Measurements from ENCODE around the gene FOXP2.
"Not testable (repeated sequence)": the region's sequence is repeated elsewhere in the genome, so short reads cannot be mapped to it uniquely, and the experiment has no call there.

FOXP2 gene

GRCh38 chr7:114606100-114606499 is 191.5 kb downstream of the FOXP2 start:
- no peak for DNase-seq

DNA sequence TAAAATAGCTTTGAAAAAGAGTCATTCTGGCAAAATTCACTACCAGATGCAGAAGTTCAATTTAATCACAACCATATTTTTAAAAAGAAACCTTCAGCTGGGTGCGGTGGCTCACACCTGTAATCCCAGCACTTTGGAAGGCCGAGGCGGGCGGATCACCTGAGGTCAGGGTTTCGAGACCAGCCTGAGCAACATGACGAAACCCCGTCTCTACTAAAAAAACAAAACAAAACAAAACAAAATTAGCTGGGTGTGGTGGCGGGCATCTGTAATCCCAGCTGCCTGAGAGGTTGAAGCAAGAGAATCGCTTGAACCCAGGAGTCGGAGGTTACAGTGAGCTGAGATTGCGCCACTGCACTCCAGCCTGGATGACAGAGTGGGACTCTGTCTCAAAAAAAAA is 194.2 kb downstream of the FOXP2 start:
- DNase-seq: not testable (repeated sequence)

DNA sequence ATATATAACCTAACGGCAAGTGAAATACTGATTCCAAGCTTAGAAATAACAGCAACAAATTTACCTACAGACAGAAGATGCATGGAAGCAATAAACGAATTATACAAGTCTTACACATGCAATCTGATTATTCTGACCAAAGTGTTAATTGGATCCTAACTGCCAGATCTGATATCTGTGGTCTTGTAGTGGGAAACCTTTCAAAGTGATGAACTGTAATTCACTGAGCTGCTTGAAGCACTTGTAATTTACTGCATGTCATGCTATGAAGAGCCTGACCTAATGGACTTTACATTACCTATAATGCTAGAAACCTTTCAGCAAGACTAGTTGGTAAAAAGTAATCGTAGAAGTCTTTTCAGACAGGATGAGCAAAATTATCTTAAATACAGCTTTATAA is 205.6 kb downstream of the FOXP2 start:
- no peak for DNase-seq

DNA sequence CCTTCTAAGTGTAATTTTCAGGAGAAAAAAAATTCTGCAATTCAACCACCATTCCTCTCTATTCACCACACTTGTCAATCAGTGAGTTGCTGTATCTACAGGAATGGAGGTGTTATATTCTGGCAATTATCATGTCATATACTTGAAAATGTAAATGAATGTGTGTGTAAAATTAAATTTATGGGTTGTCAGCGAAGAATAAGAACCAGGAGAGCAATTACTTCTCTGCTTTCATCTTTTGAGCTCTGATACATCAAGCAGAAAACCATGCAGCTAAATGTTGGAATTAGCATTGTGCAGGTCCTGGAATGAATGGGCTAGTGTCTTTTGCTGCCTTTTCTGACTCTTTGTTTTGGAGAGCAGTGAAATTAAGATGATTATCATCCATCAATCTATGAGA is 207.6 kb downstream of the FOXP2 start:
- no peak for DNase-seq

GRCh38 chr7:114623146-114623545 is 208.5 kb downstream of the FOXP2 start:
- DNase-seq: no peak

- DNase-seq: no peak
Observed at GRCh38 chr7:114627231-114627630, 212.6 kb downstream of the FOXP2 start.

DNA sequence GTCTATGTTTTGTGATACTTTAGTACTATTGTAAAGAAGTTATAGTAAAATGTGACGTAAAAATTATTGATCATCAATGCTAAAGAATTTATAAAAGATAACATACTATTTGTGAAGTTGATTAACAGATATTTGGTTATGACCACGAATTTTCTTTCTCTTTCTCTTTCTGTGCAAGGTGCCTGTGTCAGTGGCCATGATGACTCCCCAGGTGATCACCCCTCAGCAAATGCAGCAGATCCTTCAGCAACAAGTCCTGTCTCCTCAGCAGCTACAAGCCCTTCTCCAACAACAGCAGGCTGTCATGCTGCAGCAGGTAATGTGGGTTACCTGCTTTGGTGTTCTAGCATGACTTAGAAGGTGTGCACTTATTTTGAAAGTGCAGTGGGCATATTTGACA is 213.7 kb downstream of the FOXP2 start:
- no peak for DNase-seq

DNA sequence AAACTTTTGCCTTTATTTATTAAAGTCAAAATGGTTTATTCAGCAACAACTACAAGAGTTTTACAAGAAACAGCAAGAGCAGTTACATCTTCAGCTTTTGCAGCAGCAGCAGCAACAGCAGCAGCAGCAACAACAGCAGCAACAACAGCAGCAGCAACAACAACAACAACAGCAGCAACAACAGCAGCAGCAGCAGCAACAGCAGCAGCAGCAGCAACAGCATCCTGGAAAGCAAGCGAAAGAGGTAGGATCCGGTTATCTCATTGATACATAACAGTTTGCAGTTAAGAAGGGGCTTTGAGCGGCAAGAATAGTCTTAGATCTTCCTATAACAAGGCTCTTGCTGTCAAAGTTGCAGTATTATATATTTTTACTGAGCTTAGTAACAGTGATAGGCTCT is 215.1 kb downstream of the FOXP2 start:
- no peak for DNase-seq

- no peak for DNase-seq
Observed at GRCh38 chr7:114630201-114630990, 215.8 kb downstream of the FOXP2 start.

DNA sequence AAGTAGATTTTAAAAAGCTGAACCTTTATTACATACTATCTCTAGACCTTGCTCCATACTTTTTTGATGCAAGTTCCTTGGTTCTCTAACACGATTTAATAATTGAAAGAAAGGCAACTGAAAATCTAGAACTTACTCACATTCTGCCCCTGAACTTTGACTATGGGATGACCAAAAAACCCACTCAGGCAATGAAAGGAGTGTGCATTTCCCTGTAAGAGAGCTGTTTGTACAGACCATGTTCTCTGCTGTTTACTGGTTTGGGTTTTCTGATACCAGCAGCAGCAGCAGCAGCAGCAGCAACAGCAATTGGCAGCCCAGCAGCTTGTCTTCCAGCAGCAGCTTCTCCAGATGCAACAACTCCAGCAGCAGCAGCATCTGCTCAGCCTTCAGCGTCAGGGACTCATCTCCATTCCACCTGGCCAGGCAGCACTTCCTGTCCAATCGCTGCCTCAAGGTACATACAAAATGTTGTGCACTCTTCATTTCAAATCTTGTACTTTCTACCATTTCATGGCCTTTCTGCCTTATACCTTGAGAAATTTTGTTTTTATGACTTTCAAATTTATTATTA is 216.7 kb downstream of the FOXP2 start:
- no peak for DNase-seq

GRCh38 chr7:114639451-114639850 is 224.8 kb downstream of the FOXP2 start:
- no peak for DNase-seq

DNA sequence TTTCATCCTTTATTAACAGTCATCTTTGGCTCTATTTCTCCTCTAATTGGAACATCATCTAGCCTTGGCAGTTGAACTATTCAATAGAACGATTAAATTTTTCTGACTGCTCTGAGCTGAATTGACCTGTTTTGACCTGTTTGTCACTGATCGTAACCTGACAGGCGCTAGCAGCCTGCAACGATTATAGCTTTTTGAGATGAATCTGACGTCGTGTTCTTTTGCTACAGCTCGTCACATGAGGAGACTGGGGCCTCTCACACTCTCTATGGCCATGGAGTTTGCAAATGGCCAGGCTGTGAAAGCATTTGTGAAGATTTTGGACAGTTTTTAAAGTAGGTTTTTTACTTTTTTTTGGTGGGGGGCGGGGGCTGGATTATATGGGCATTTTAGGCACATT is 229.8 kb downstream of the FOXP2 start:
- no peak for DNase-seq

- no peak for DNase-seq
Observed at GRCh38 chr7:114645451-114645850, 230.8 kb downstream of the FOXP2 start.

DNA sequence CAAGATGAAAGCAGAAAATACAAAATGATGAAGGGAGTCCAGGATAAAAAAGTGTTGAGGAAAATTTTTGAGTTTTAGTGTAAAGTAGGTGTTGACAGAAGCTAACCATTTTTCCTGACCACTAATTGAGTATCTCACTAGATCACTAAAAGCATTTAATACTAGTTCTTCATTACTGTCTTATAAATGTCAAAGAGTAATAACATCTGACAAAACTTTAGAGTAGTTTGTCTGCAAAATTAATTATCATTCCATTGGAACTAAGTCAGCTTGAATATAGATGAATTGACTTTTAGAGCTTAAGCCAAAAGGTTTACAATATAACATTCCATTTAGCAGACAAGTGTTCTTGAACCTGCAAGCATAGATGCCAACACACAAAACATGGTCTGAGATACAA is 232.9 kb downstream of the FOXP2 start:
- DNase-seq: no peak

GRCh38 chr7:114648117-114648516 is 233.5 kb downstream of the FOXP2 start:
- DNase-seq: no peak

- no peak for DNase-seq
Observed at GRCh38 chr7:114648680-114649079, 234.1 kb downstream of the FOXP2 start.

DNA sequence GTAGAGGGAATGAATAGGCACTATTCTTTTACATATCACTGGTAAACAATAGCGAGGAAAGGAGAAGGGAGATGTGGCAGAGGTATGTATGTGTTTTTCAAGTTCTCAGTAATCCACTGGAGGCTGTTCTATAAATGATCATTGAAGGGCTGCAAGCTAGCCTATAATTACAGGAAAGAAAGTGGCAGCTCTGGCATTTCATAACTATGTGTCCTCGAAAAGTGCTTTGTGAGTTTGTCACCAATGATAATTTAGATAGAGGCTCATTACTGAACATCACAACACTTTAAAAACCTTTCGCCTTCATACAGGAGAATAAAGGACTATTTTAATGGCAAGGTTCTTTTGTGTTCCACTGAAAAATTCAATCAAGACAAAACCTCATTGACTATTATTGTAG is 235.1 kb downstream of the FOXP2 start:
- DNase-seq: no peak

DNA sequence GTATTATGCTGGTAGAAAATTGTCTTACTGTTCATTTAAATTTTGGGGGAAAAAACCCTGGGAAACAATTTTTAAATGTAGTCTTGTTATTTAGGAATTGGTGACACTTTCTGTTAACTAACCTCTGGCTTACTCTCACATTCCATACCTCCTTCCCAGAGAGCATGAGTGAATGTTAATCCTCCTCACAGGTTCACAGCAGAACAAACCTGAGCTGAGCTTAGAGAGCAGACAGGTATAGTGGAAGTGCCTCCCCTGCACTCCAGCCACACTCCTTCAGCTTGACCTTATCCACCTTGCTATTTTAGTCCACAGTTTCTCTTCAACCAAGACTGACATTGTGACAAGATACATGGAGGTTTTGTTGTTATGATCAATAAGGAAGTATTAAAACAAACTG is 235.9 kb downstream of the FOXP2 start:
- DNase-seq: no peak

DNA sequence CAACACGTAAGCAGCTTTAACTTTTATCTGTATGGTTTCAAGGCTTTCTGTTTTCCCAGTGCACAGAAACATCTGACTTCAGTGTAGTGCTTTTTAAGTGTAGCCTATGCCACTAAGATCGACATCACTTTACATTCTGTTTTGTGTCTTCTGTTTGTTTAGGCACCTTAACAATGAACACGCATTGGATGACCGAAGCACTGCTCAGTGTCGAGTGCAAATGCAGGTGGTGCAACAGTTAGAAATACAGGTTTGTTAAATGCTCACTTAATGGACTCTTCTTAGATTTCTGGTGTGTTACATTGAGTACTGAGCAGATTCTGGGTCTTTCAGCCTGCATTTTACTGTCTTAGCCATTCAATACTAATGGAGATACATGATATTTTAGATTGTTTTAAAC is 237.4 kb downstream of the FOXP2 start:
- DNase-seq: no peak

- no peak for DNase-seq
Observed at GRCh38 chr7:114653364-114654088, 238.9 kb downstream of the FOXP2 start.

- DNase-seq: no peak
Observed at GRCh38 chr7:114656466-114656865, 241.9 kb downstream of the FOXP2 start.

- DNase-seq: no peak
Observed at GRCh38 chr7:114657279-114657678, 242.7 kb downstream of the FOXP2 start.

DNA sequence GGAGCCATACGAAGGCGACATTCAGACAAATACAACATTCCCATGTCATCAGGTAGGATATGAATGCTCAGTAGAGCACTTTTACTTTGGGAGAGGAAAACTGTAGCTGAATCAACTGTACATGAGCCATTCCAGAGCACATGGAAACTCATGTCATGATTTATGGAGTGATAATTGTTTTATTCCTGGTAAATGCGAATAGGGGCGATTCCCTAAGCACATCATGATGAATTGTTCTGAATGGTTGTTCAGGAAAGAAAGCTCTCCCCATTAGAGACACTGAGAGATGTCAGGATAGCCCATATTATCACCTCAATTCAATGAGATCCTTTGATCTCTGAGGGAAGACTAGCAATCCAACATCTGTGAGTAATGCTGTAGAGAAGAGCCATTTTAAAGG is 243.6 kb downstream of the FOXP2 start:
- no peak for DNase-seq

- DNase-seq: no peak
Observed at GRCh38 chr7:114659409-114660125, 245.0 kb downstream of the FOXP2 start.
